IMR-90 (cell line): Measurements from ENCODE around the gene SCYL2. TPM values are rescaled to one million over a fixed set of nuclear protein-coding genes. Genes with fewer than 3 reads are reported as not detected.

Source experiments
- ATAC-seq: fragments of 200-7000 bp; cut with Tn5 transposase; 2 replicates; pipeline ENCODE4 v1.9.1; 2020; ENCODE audit warnings: low read depth, mild to moderate bottlenecking, moderate library complexity
- BruUV-seq: library from RNA; stranded (reverse); fragments of 400-500 nt; replicated peaks from 2 replicates; lab custom pipeline; 2021; lab: Mats Ljungman, UMichigan
- CTCF ChIA-PET: fragments of 300-600 bp; formaldehyde crosslinking; extraction: SDS; loops from one replicate; lab custom pipeline; 2021; ENCODE audit warnings: antibody characterized with exemption; lab: Yijun Ruan, JAX
- POLR2A ChIA-PET: fragments of 300-600 bp; sonication (Branson Sonifier 250); formaldehyde crosslinking; loops from one replicate; lab custom pipeline; 2022; ENCODE audit warnings: antibody characterized with exemption; ENCODE audit not compliant: unreplicated experiment; lab: Charles Lee
- DNase-seq: peaks from one replicate; pipeline ENCODE4 v3.0.0; 2013
- H2AFZ ChIP-seq: replicated peaks from 2 replicates; pipeline ENCODE3; 2013; ENCODE audit warnings: low read length, mild to moderate bottlenecking; ENCODE audit not compliant: poor library complexity
- H2AK5ac ChIP-seq: 2 replicates; pipeline ENCODE4 v1.6.1; 2013; ENCODE audit warnings: low read depth, low read length, inconsistent platforms
- H2AK9ac ChIP-seq: replicated peaks from 2 replicates; pipeline ENCODE3; 2013; ENCODE audit warnings: mild to moderate bottlenecking, low read depth, low read length, moderate library complexity; ENCODE audit not compliant: poor library complexity
- H2BK120ac ChIP-seq: 2 replicates; pipeline ENCODE4 v1.6.1; 2013; ENCODE audit warnings: low read depth, low read length, inconsistent platforms
- H2BK15ac ChIP-seq: 3 replicates; pipeline ENCODE4 v1.6.1; 2013; ENCODE audit warnings: low read depth, low read length, inconsistent platforms
- H2BK20ac ChIP-seq: 2 replicates; pipeline ENCODE4 v1.6.1; 2013; ENCODE audit warnings: low read depth, mild to moderate bottlenecking, inconsistent platforms, low read length, moderate library complexity
- H2BK5ac ChIP-seq: 2 replicates; pipeline ENCODE4 v1.6.1; 2013; ENCODE audit warnings: mild to moderate bottlenecking, low read depth, low read length, inconsistent platforms; ENCODE audit not compliant: poor library complexity, severe bottlenecking
- H3K14ac ChIP-seq: replicated peaks from 2 replicates; pipeline ENCODE4 v1.6.1; 2013; ENCODE audit warnings: low read depth, low read length, inconsistent platforms
- H3K18ac ChIP-seq: 2 replicates; pipeline ENCODE4 v1.6.1; 2013; ENCODE audit warnings: low read depth, low read length, control low read depth
- H3K23ac ChIP-seq: 2 replicates; pipeline ENCODE4 v1.6.1; 2013; ENCODE audit warnings: low read depth, low read length, inconsistent platforms
- H3K27ac ChIP-seq: 2 replicates; pipeline ENCODE4 v1.5.1; 2013; ENCODE audit warnings: mild to moderate bottlenecking, control low read depth, low read length; ENCODE audit not compliant: insufficient read depth
- H3K27me3 ChIP-seq: 2 replicates; pipeline ENCODE4 v1.6.1; 2013; ENCODE audit warnings: low read length; ENCODE audit not compliant: control insufficient read depth, insufficient read depth
- H3K36me3 ChIP-seq: 2 replicates; pipeline ENCODE4 v1.6.1; 2013; ENCODE audit warnings: low read length, mixed read lengths; ENCODE audit not compliant: control insufficient read depth, insufficient read depth
- H3K4ac ChIP-seq: 2 replicates; pipeline ENCODE4 v1.6.1; 2013; ENCODE audit warnings: low read depth, low read length, inconsistent platforms
- H3K4me1 ChIP-seq: 2 replicates; pipeline ENCODE4 v1.6.1; 2013; ENCODE audit warnings: low read length, mixed read lengths; ENCODE audit not compliant: control insufficient read depth, insufficient read depth
- H3K4me2 ChIP-seq: 2 replicates; pipeline ENCODE4 v1.6.1; 2013; ENCODE audit warnings: low read depth, mild to moderate bottlenecking, control low read depth, low read length, moderate library complexity
- H3K4me3 ChIP-seq: 2 replicates; pipeline ENCODE4 v1.5.1; 2013; ENCODE audit warnings: low read depth, mild to moderate bottlenecking, control low read depth, low read length, moderate library complexity; ENCODE audit not compliant: insufficient read depth
- H3K56ac ChIP-seq: 2 replicates; pipeline ENCODE4 v1.6.1; 2013; ENCODE audit warnings: low read length, inconsistent platforms; ENCODE audit not compliant: insufficient read depth; ENCODE audit errors: extremely low read depth
- H3K79me1 ChIP-seq, 2 experiments: 2 replicates each; pipeline ENCODE4 v1.6.1; 2013; ENCODE audit warnings: low read length in 2 of 2, inconsistent platforms in 1 of 2, low read depth in 1 of 2
- H3K9ac ChIP-seq: 2 replicates; pipeline ENCODE4 v1.6.1; 2013; ENCODE audit warnings: low read depth, low read length, control low read depth
- H3K9me1 ChIP-seq: 2 replicates; pipeline ENCODE4 v1.6.1; 2013; ENCODE audit warnings: low read length, inconsistent platforms; ENCODE audit not compliant: insufficient read depth
- H3K9me3 ChIP-seq: 2 replicates; pipeline ENCODE4 v1.6.1; 2013; ENCODE audit warnings: low read length; ENCODE audit not compliant: control insufficient read depth, insufficient read depth
- H4K20me1 ChIP-seq: 2 replicates; pipeline ENCODE4 v1.6.1; 2013; ENCODE audit warnings: low read length, inconsistent platforms; ENCODE audit not compliant: insufficient read depth
- H4K5ac ChIP-seq: 2 replicates; pipeline ENCODE4 v1.6.1; 2013; ENCODE audit warnings: mild to moderate bottlenecking, low read depth, low read length, control low read depth
- H4K8ac ChIP-seq, 2 experiments: 2 replicates each; pipeline ENCODE4 v1.6.1; 2013; ENCODE audit warnings: low read depth in 2 of 2, low read length in 2 of 2, control low read depth in 1 of 2, inconsistent platforms in 1 of 2
- H4K91ac ChIP-seq: 2 replicates; pipeline ENCODE4 v1.6.1; 2013; ENCODE audit warnings: low read depth, low read length, inconsistent platforms; ENCODE audit not compliant: insufficient read depth
- CEBPB ChIP-seq: IDR thresholded peaks from 2 replicates; pipeline ENCODE4 v1.6.1; 2012; ENCODE audit warnings: low read depth, low read length, improper control_type of control experiment
- CHD1 ChIP-seq: IDR thresholded peaks from 2 replicates; pipeline ENCODE4 v1.6.1; 2012; ENCODE audit warnings: low read depth, low read length, improper control_type of control experiment
- FOS ChIP-seq: fragments of 150-350 bp; IDR thresholded peaks from 2 replicates; pipeline ENCODE4 v1.6.1; 2016; ENCODE audit warnings: low read depth, low read length
- MAFK ChIP-seq: IDR thresholded peaks from 2 replicates; pipeline ENCODE4 v1.6.1; 2012; ENCODE audit warnings: low read depth, low read length, improper control_type of control experiment
- POLR2A ChIP-seq: IDR thresholded peaks from 2 replicates; pipeline ENCODE4 v1.6.1; 2012; ENCODE audit warnings: mild to moderate bottlenecking, low read depth, low read length
- WGBS, 2 experiments: methylation state at CpG; one replicate each; pipeline versions ENCODE4 v1.1.5 to v1.1.7; 2013; ENCODE audit warnings: missing lambda C conversion rate in 2 of 2; ENCODE audit not compliant: insufficient read length in 1 of 2; ENCODE audit errors: extremely low coverage in 2 of 2; 5-methylcytosine and 5-hydroxymethylcytosine counted together
- dilution Hi-C: fragments of 300-500 bp; cut with HindIII; formaldehyde crosslinking; loops from one replicate; pipeline ENCODE4 v1.14.3; 2018; ENCODE audit warnings: low sequenced_read_pairs; ENCODE audit not compliant: unreplicated experiment
- in situ Hi-C: fragments of 300-500 bp; cut with MboI; formaldehyde crosslinking; loops from 3 replicates; pipeline ENCODE4 v1.14.3; 2019; ENCODE audit warnings: low sequenced_read_pairs, inconsistent platforms, mixed read lengths
- intact Hi-C: fragments of 100-400 bp; cut with micrococcal nuclease; formaldehyde crosslinking; loops from 2 replicates; pipeline ENCODE4 v1.10.0; 2022
- polyA plus RNA-seq, 3 experiments: library from polyadenylated mRNA; depleted of rRNA; stranded (reverse); fragments of >200 nt; gene quantifications; 2 replicates each; pipeline ENCODE4 v1.2.3, GENCODE V29; 2012; ENCODE audit warnings: low replicate concordance in 1 of 3
- total RNA-seq: library from RNA; depleted of rRNA; stranded (reverse); fragments of >200 nt; gene quantifications from 2 replicates; pipeline ENCODE4 v1.2.3, GENCODE V29; 2012
- TF ChIP-seq, protein P1 (sequence below): fragments of 150-350 bp; IDR thresholded peaks from 2 replicates; pipeline ENCODE4 v1.6.1; 2017; ENCODE audit warnings: mild to moderate bottlenecking, antibody characterized with exemption, low read length, low read depth
- TF ChIP-seq, protein P2 (sequence below): fragments of 150-350 bp; IDR thresholded peaks from 2 replicates; pipeline ENCODE4 v1.6.1; 2016; ENCODE audit warnings: low read depth, mild to moderate bottlenecking, low read length, moderate library complexity, borderline replicate concordance
- TF ChIP-seq, protein P3 (sequence below): conservative IDR thresholded peaks from 2 replicates; pipeline ENCODE4 v1.5.1; 2012; ENCODE audit warnings: mild to moderate bottlenecking, low read depth, low read length, improper control_type of control experiment

Gene SCYL2
- total and polyA plus RNA-seq, 2 of the 4 experiments (the other 2 are of a cell fraction), result 15.3 to 52.0 TPM

DNA sequence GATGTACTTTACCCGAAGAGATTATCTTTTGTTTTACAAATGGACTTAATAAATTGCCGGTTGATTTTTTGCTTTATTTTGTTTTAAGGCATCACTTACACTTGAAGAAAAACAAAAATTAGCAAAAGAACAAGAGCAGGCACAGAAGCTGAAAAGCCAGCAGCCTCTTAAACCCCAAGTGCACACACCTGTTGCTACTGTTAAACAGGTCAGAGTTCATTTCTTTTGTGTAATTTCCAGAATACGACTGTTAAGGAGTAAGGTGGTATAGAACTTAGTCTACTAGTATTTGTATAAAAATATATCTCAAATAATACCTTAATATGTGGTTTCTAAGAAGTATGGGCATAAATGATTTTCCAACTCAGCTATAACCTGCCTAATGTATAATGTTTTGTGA is 70.3 kb downstream of the SCYL2 start:
- TF ChIP-seq CHD1, result no peak
- no peak for TF ChIP-seq FOS
- no peak for TF ChIP-seq MAFK
- TF ChIP-seq, protein P1, sequence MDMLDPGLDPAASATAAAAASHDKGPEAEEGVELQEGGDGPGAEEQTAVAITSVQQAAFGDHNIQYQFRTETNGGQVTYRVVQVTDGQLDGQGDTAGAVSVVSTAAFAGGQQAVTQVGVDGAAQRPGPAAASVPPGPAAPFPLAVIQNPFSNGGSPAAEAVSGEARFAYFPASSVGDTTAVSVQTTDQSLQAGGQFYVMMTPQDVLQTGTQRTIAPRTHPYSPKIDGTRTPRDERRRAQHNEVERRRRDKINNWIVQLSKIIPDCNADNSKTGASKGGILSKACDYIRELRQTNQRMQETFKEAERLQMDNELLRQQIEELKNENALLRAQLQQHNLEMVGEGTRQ, result no peak
- no peak for TF ChIP-seq CEBPB
- TF ChIP-seq, protein P2, sequence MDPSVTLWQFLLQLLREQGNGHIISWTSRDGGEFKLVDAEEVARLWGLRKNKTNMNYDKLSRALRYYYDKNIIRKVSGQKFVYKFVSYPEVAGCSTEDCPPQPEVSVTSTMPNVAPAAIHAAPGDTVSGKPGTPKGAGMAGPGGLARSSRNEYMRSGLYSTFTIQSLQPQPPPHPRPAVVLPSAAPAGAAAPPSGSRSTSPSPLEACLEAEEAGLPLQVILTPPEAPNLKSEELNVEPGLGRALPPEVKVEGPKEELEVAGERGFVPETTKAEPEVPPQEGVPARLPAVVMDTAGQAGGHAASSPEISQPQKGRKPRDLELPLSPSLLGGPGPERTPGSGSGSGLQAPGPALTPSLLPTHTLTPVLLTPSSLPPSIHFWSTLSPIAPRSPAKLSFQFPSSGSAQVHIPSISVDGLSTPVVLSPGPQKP, result no peak
- TF ChIP-seq, protein P3, sequence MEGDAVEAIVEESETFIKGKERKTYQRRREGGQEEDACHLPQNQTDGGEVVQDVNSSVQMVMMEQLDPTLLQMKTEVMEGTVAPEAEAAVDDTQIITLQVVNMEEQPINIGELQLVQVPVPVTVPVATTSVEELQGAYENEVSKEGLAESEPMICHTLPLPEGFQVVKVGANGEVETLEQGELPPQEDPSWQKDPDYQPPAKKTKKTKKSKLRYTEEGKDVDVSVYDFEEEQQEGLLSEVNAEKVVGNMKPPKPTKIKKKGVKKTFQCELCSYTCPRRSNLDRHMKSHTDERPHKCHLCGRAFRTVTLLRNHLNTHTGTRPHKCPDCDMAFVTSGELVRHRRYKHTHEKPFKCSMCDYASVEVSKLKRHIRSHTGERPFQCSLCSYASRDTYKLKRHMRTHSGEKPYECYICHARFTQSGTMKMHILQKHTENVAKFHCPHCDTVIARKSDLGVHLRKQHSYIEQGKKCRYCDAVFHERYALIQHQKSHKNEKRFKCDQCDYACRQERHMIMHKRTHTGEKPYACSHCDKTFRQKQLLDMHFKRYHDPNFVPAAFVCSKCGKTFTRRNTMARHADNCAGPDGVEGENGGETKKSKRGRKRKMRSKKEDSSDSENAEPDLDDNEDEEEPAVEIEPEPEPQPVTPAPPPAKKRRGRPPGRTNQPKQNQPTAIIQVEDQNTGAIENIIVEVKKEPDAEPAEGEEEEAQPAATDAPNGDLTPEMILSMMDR, result no peak
- no peak for TF ChIP-seq POLR2A
- H2BK120ac ChIP-seq, result no peak overlapping the region
- H3K14ac ChIP-seq, result no peak overlapping the region
- no TSS peak for BruUV-seq
- H3K9me1 ChIP-seq, result no peaks in the 10 kb centered on the region
- no peaks in the 10 kb centered on the region for H3K4me1 ChIP-seq
- H2AK5ac ChIP-seq, result no peak overlapping the region
- H2BK15ac ChIP-seq, result no peak overlapping the region
- POLR2A ChIA-PET, result no interaction called here
- H3K4me2 ChIP-seq, result no peak overlapping the region
- H3K4ac ChIP-seq, result no peak overlapping the region
- intact Hi-C loops, result no loop called here
- in situ Hi-C loops, result no loop called here
- ATAC-seq (no peak), DNase-seq (no peak)
- CTCF ChIA-PET, result interaction anchor here (0.6 kb wide), 2 partner anchors 216 to 821 kb away, joined by 3 to 4 read pairs; no protein-coding TSS in a partner anchor
- H3K79me1 ChIP-seq, result no peaks in the 10 kb centered on the region; a peak in 1 of 4 replicates
- no peak overlapping the region for H2BK20ac ChIP-seq
- no peak overlapping the region for H4K91ac ChIP-seq
- no peak overlapping the region for H4K8ac ChIP-seq
- H3K23ac ChIP-seq, result no peak overlapping the region
- no peak overlapping the region for H3K18ac ChIP-seq
- no peak overlapping the region for H2AFZ ChIP-seq
- no peak overlapping the region for H3K9ac ChIP-seq
- no peaks in the 10 kb centered on the region for H4K20me1 ChIP-seq
- H3K36me3 ChIP-seq, result peaks cover 17% of the 10 kb centered on the region
- no peak overlapping the region for H3K56ac ChIP-seq
- no peaks in the 10 kb centered on the region for H3K9me3 ChIP-seq
- dilution Hi-C loops, result no loop called here
- H2AK9ac ChIP-seq, result no peak overlapping the region
- WGBS, 2 experiments, result no CpG with 5 or more reads among the region's 3 CpGs
- H3K27ac ChIP-seq, result no peak overlapping the region
- H3K4me3 ChIP-seq, result no peak overlapping the region
- H3K27me3 ChIP-seq, result no peaks in the 10 kb centered on the region
- no peak overlapping the region for H4K5ac ChIP-seq
- no peak overlapping the region for H2BK5ac ChIP-seq
